Activated T-cell treated with anti-CD3 and anti-CD28 coated beads, Interleukin-2, amount 50 U/mL, for 1 hour (primary cell): ENCODE data around the gene TNNT2.

Experiments
- DNase-seq: peaks from one replicate; pipeline ENCODE4 v3.0.0-alpha.2; 2020

TNNT2 gene

DNA sequence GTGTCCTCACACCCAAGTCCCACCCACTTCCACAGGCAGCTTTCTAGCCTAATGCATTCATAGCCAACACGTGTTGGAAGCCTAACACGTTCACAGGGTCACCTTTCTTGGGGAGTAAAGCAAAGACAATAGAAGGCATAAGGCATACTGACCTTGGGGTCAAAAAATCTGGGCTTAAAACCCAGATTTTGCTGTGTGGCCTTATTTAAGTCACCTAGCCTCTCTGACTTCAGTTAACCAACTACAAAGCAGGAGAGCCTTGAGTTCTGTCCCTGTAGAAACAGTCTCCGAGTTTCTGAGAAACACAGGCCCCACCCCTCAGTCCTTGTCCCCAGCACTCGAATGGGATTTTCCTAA is 1.4 kb downstream of the TNNT2 start:
- DNase-seq, result no peak

DNA sequence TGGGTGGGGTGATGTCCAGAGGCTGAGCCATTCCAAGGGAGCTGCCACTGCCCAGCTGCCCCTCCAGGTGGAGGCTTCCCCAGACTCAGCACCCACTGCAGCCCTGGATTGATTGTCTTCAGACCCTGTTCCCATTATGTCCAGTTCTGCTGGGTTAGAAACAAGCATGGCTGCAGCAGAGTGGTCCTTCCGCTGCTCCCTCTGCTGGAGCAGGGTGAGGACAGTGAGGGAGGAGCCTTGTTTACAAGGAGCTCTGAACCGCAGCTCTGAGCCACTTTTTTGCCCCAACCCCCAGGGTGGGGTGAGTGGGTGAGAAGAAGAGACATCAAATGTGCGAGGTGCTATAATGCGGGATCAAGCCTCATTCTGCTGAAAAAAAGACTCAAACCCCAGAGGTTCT is 2.3 kb downstream of the TNNT2 start:
- DNase-seq, result no peak

DNA sequence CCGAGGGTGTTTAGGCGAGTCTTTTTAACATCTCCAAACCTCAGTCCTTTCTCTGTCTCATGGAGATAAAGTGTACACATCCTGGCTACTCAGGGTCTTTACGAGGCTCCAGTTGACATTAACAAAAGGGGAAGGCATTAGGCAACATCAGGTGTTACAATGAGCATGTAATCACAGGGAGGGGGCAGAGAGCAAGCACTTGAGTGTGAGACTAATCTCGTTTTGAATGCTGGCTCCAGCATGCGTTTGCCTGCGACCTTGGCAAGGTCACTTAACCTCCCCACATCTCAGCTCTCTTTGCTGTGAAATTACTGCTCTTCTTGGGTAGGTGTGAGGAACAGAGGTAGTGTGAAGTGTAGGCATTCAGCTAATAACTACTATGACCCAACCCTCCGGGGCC is 3.1 kb downstream of the TNNT2 start:
- no peak for DNase-seq

- no peak for DNase-seq
Measured at GRCh38 chr1:201371792-201372191, 5.7 kb downstream of the TNNT2 start.

- no peak for DNase-seq
Measured at GRCh38 chr1:201371276-201371675, 6.2 kb downstream of the TNNT2 start.

DNA sequence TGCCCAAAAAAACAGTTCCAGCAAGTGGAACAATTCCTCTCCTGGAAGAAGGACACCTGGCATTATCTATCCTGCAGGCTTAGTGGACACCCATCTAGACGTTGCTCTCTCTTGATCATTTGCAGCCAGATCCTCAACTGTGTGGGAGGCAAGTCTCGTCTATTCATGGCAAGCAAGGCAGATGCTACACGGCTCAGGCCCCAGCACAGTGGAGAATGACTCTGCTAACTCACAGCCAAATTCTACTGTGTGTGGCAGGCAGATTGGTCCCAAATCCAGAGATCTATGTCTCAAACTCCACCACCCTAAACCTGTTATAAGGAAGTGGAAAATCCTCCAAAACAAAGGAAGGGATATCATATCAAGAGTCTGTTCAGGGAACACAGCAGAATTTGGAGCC is 7.0 kb downstream of the TNNT2 start:
- DNase-seq, result no peak

DNA sequence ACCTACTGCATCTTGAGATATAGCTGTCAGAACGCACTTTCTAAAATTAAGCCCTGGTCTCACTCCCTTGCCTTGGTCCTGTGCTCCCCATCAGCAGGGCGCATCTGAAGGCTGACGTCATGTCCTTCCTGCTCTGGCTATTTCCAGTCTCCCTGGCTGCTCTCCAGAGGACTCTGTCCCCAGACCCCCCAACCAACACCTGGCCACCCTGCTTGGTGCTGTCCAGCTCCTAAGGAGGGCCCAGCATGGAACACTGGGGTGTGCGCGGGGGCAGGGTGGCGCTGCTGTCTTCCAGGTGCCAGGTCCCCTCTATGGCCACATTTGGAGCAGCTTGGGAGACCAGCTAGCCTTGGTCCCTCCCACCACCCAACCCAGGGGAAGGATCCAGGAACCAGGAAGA is 8.3 kb downstream of the TNNT2 start:
- DNase-seq, result no peak

DNA sequence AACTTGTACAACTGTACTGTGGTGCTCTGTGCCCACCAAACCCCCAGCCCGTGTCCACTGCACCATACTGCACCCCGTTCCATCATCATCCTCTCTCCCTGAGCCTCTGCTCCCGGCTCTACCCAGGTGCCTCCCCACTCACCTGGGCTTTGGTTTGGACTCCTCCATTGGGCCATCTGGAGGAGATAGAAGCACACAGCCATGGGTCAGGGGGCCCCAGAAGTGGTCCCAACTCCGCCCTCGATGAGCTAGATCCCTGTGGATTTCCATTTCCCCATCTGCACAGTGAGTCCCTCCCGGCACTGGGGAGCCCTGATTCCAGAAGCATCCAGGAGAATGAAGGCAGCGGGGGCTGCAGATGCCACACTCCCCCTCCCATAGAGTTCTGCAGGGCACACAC is 10.8 kb downstream of the TNNT2 start:
- DNase-seq, result no peak

- DNase-seq, result no peak
Measured at GRCh38 chr1:201365251-201365650, 12.2 kb downstream of the TNNT2 start.

- no peak for DNase-seq
Measured at GRCh38 chr1:201364808-201365105, 12.7 kb downstream of the TNNT2 start.

GRCh38 chr1:201363467-201363866 is 14.0 kb downstream of the TNNT2 start:
- DNase-seq, result no peak

DNA sequence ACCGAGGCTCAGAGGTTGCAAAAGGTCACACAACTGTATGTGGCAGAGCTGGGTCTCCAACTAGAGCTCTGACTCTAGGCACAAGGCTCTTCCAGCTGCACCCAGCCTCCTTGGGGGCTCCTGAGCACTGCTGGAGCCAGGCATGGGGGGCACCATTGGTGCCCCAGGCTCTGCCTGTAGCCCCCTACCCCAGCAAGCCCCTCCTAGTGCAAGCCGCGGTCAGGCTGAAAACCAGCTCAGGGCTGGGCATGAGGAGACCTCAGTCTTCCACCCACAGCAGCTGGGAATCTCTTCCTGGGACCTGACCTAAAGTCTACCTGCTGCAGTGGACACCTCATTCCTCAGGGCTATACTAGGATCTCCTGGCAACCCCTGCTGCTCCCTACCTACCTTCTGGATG is 14.6 kb downstream of the TNNT2 start:
- DNase-seq, result no peak

- no peak for DNase-seq
Measured at GRCh38 chr1:201361652-201362504, 15.6 kb downstream of the TNNT2 start.

DNA sequence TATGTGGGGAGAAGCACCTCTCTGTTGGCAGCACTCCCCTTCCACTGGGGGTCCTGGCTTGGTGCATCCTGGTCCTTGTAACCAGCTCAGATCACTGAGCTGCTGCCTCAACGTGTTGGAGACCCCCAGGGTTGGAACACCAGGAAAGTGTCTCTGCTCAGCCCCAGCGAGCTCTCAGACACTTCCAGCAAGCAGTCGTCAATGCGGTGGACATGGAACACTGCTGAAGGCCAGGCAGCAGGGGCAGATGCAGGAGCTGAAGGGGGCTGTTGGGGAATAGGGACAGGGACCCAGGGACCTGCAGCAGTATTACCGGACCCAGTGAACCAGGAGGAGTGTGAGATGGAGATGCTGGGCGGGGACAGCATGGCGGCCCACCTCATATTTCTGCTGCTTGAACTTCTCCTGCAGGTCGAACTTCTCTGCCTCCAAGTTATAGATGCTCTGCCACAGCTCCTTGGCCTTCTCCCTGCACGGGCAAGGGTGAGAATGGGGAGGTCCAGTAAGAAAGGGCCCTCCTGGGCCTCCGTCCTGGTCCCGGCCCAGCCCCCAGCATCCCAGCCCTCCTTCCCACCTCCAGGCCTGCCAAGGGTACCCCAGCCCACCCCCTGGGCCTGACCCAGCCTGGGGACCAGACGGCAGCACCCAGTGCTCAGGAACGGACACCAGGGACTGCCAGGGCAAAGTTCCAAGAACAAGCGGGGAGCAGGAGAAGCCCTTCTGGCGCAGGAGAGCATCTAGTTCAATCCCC is 16.4 kb downstream of the TNNT2 start:
- no peak for DNase-seq

DNA sequence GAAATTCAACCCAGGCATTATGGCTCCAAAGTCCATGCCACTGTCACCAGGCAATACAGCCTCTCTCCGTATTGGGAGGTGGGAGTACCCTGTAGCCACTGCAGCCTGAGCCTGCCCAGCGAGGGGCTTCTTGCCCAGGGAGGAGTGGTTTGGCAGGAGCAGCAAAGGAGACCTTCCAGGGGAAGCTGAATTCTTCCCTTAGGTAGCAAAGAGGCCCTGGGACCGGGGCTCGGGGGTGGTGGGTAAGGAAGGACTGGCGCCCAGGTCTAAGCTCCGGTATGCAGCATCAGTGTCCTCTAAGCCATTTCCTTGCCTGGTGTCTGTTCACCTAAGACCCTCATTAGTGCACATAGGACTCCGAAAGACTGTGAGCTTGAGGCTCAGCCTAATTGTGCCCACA is 17.0 kb downstream of the TNNT2 start:
- DNase-seq, result no peak

DNA sequence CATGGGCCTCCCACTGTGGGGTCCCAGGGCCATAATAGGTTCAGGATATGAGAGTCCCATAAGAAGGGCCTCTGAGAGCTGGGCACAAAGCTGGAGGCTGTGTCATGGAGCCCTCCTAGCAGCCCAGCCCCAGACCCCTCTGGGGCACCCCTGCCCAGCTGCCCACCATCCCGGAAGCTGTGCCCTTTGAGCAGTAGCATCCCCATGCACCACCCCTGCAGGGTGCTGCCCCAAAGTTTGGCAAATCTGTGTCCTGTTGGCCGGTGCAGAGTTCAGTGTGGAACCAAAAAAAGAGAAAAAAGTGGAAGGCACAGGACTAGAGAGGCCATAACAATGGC is 17.6 kb downstream of the TNNT2 start:
- DNase-seq, result no peak

DNA sequence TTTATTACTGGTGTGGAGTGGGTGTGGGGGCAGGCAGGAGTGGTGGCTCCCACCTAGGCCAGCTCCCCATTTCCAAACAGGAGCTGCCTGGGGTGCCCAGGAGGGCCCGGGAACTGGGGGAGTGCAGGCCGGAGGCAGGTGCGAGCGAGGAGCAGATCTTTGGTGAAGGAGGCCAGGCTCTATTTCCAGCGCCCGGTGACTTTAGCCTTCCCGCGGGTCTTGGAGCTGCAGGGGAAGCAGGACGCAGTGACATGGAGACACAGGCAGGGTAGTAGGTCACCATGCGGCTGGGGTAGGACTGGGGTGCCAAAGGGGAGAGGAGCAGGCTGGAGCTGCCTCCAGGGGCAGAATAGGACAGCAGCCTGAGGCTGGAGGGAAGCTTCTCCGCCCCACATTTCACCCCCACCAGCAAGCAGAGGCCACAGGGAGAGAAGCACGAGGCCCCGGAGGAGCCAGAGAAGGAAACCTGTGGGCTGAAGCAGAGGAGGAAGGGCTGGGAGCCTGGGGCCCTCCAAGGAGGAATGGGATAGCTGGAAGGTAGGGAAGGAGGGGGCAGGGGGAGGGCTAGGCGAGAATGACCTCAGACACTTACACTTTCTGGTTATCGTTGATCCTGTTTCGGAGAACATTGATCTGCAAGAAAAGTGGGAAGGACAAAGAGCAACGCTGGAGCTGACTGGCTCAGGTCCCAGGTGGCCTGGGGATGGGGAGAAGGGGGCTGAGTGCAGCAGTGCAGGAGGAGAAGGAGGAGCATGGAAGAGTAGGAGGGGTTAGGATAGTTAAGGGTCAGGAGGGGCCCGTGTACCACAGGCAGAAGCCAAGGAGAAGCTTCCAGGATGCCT is 18.2 kb downstream of the TNNT2 start:
- DNase-seq, result no peak

GRCh38 chr1:201358596-201358995 is 18.9 kb downstream of the TNNT2 start:
- DNase-seq, result no peak

DNA sequence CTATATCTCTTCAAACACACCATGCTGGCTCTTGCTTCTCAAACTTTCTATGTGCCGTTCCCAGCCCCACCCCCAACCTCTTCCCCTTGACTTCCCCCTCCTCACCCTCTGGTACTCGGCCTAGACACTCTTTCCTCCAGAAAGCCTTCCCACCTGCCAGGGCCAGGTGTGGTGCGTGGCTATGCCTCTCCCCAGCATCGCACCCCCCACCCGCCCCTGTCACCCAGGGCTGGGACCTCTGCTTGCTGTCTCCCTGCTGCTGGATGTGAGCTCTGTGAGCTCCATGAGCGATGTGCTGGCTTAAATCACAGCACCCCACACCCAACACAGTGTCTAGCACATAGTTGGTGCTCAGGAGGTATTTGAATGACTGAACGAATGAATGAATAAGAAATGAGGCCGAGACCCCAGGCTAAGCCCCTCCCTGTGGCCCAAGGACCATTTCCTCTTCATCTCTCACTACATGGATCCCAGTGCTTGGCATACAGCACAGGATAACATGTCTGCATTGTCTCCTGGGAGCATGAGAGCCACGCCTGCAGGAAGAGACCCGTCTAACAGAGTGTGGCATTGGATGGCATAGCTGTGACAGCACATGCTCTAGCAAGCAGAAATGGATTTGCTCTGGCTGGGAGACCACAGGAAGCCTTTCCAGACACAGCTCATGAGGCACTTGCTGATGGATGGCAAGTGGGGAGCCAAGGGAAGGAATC is 19.7 kb downstream of the TNNT2 start:
- no peak for DNase-seq

GRCh38 chr1:201357211-201357610 is 20.3 kb downstream of the TNNT2 start:
- no peak for DNase-seq

GRCh38 chr1:201356701-201357100 is 20.8 kb downstream of the TNNT2 start:
- no peak for DNase-seq

DNA sequence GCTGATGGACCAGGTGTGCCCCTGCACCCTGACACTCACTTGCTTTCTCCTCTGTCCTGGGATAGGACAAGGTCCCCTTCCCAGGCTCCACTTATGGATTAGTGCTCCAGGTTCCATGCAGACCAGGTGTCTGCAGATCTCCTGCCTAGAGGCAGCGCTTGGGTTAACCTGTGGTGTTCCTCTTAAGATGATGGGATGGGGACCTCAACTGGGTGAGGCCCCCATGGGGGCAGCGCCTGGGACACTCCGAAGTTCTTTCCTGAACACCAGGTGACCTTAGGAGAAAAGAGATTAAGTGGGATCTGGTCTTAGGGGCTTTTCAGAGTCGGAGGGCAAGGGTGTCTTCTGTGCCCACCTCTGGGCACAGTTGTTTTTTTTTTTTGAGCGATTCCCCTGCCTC is 21.2 kb downstream of the TNNT2 start:
- no peak for DNase-seq

GRCh38 chr1:201355471-201355870 is 22.0 kb downstream of the TNNT2 start:
- DNase-seq, result no peak
